HCT116 (cell line): ENCODE measurements around the gene ARTN. TPM values are rescaled to one million over a fixed set of nuclear protein-coding genes. Genes with fewer than 3 reads are reported as not detected.

Source experiments
- ATAC-seq: fragments of 200-7000 bp; cut with Tn5 transposase; 2 replicates; pipeline ENCODE4 v1.9.1; 2020; ENCODE audit warnings: mild to moderate bottlenecking, moderate library complexity
- BruUV-seq: library from RNA; stranded (reverse); fragments of 400-500 nt; replicated peaks from 2 replicates; lab custom pipeline; 2021; lab: Mats Ljungman, UMichigan
- CTCF ChIA-PET: fragments of 300-600 bp; sonication (Branson Sonifier 250); formaldehyde crosslinking; loops from one replicate; lab custom pipeline; 2021; ENCODE audit warnings: antibody characterized with exemption; lab: Charles Lee
- POLR2A ChIA-PET: fragments of 300-600, 350-600 bp; sonication (Branson Sonifier 250); formaldehyde crosslinking; loops from one replicate; lab custom pipeline; 2021; ENCODE audit warnings: antibody characterized with exemption; lab: Charles Lee
- RAD21 ChIA-PET, 2 experiments: fragments of 300-600 bp; sonication (Branson Sonifier 250); formaldehyde crosslinking; loops; one replicate each; lab custom pipeline; 2023; ENCODE audit warnings: low total read pairs in 2 of 2; ENCODE audit not compliant: uncharacterized antibody in 2 of 2, unreplicated experiment in 2 of 2, low non-redundant PET in 1 of 2; lab: Charles Lee
- DNase-seq: peaks from one replicate; pipeline ENCODE4 v3.0.0-alpha.2; 2010; ENCODE audit warnings: low read depth, low spot score
- H2AFZ ChIP-seq: fragments of 200-600 bp; shearing (Covaris generic), sonication (generic); 2 replicates; pipeline ENCODE4 v1.6.1; 2017; ENCODE audit warnings: low read depth, mixed run types, mixed read lengths, antibody characterized with exemption, low read length; ENCODE audit not compliant: poor library complexity, severe bottlenecking
- H3K27ac ChIP-seq: 2 replicates; pipeline ENCODE4 v1.5.1; 2012; ENCODE audit warnings: low read depth, low read length
- H3K27me3 ChIP-seq: fragments of 200-600 bp; sonication (generic); 2 replicates; pipeline ENCODE4 v1.6.1; 2016; ENCODE audit warnings: mixed run types, low read length, mixed read lengths; ENCODE audit not compliant: insufficient read depth
- H3K36me3 ChIP-seq, 2 experiments: fragments of 200-500 bp in 1 of 2; fragments of 200-600 bp in 1 of 2; sonication (Bioruptor generic) in 1 of 2; sonication (generic) in 1 of 2; 2 replicates each; pipeline versions ENCODE4 v1.5.1 to v1.6.1; 2014 to 2016; ENCODE audit warnings: low read length in 2 of 2, inconsistent platforms in 1 of 2, mixed read lengths in 1 of 2, mixed run types in 1 of 2; ENCODE audit not compliant: insufficient read depth in 2 of 2, control insufficient read depth in 1 of 2
- H3K4me1 ChIP-seq, 2 experiments: fragments of 200-600 bp in 1 of 2; sonication (generic) in 1 of 2; 2 replicates each; pipeline versions ENCODE4 v1.5.1 to v1.6.1; 2012 to 2017; ENCODE audit warnings: low read length in 2 of 2, inconsistent platforms in 1 of 2, mild to moderate bottlenecking in 1 of 2, mixed read lengths in 1 of 2, mixed run types in 1 of 2, moderate library complexity in 1 of 2; ENCODE audit not compliant: insufficient read depth in 2 of 2, control insufficient read depth in 1 of 2
- H3K4me2 ChIP-seq: fragments of 200-600 bp; sonication (generic); 2 replicates; pipeline ENCODE4 v1.6.1; 2017; ENCODE audit warnings: mixed run types, low read length, mixed read lengths
- H3K4me3 ChIP-seq, 2 experiments: fragments of 200-600 bp in 1 of 2; sonication (generic) in 1 of 2; replicated peaks in 1 of 2; 2 replicates each; pipeline ENCODE4 v1.5.1; 2011 to 2016; ENCODE audit warnings: low read length in 2 of 2, control low read depth in 1 of 2, low read depth in 1 of 2, mild to moderate bottlenecking in 1 of 2, mixed read lengths in 1 of 2, mixed run types in 1 of 2
- H3K79me2 ChIP-seq: fragments of 200-600 bp; sonication (generic); 2 replicates; pipeline ENCODE4 v1.6.1; 2017; ENCODE audit warnings: mild to moderate bottlenecking, mixed run types, low read length, moderate library complexity, mixed read lengths; ENCODE audit not compliant: insufficient read depth
- H3K9ac ChIP-seq: fragments of 200-600 bp; sonication (generic); 2 replicates; pipeline ENCODE4 v1.6.1; 2016; ENCODE audit warnings: low read length, mixed read lengths
- H3K9me2 ChIP-seq: fragments of 200-600 bp; sonication (generic), shearing (Covaris generic); 2 replicates; pipeline ENCODE4 v1.6.1; 2017; ENCODE audit warnings: mixed run types, mild to moderate bottlenecking, moderate library complexity; ENCODE audit not compliant: insufficient read depth
- H3K9me3 ChIP-seq, 2 experiments: fragments of 200-500 bp in 1 of 2; fragments of 200-600 bp in 1 of 2; sonication (Bioruptor generic) in 1 of 2; sonication (generic) in 1 of 2; 2 replicates each; pipeline ENCODE4 v1.6.1; 2014 to 2017; ENCODE audit warnings: low read length in 2 of 2, mixed read lengths in 2 of 2, inconsistent platforms in 1 of 2, low read depth in 1 of 2, mild to moderate bottlenecking in 1 of 2, mixed run types in 1 of 2, moderate library complexity in 1 of 2; ENCODE audit not compliant: control insufficient read depth in 1 of 2, insufficient read depth in 1 of 2
- H4K20me1 ChIP-seq: fragments of 200-600 bp; sonication (generic), shearing (Covaris generic); 2 replicates; pipeline ENCODE4 v1.6.1; 2017; ENCODE audit warnings: mixed run types, mild to moderate bottlenecking, moderate library complexity; ENCODE audit not compliant: insufficient read depth
- CEBPB ChIP-seq: IDR thresholded peaks from 2 replicates; pipeline ENCODE4 v1.6.1; 2012; ENCODE audit warnings: low read depth
- CTCF ChIP-seq, 3 experiments: fragments of 200-600 bp in 1 of 3; sonication (generic) in 1 of 3; IDR thresholded peaks in 2 of 3; conservative IDR thresholded peaks in 1 of 3; 2 replicates each; pipeline ENCODE4 v1.5.1; 2012 to 2017; ENCODE audit warnings: low read depth in 2 of 3, low read length in 2 of 3, antibody characterized with exemption in 1 of 3, borderline replicate concordance in 1 of 3, control low read depth in 1 of 3, mild to moderate bottlenecking in 1 of 3, mixed read lengths in 1 of 3, mixed run types in 1 of 3, moderate library complexity in 1 of 3; ENCODE audit not compliant: insufficient read depth in 1 of 3
- ELF1 ChIP-seq: IDR thresholded peaks from 2 replicates; pipeline ENCODE4 v1.6.1; 2012; ENCODE audit warnings: low read depth, borderline replicate concordance
- EZH2 ChIP-seq: fragments of 200-600 bp; sonication (generic); IDR thresholded peaks from 2 replicates; pipeline ENCODE4 v1.6.1; 2017; ENCODE audit warnings: antibody characterized with exemption, mixed run types
- EZH2phosphoT487 ChIP-seq: fragments of 200-600 bp; IDR thresholded peaks from 2 replicates; pipeline ENCODE4 v1.6.1; 2018; ENCODE audit warnings: antibody characterized with exemption, borderline replicate concordance
- JUND ChIP-seq: IDR thresholded peaks from 2 replicates; pipeline ENCODE4 v1.6.1; 2012
- POLR2A ChIP-seq: IDR thresholded peaks from 2 replicates; pipeline ENCODE4 v1.7.0; 2011; ENCODE audit warnings: borderline replicate concordance; ENCODE audit not compliant: insufficient read depth, insufficient read length; ENCODE audit errors: extremely low read depth
- POLR2AphosphoS5 ChIP-seq: IDR thresholded peaks from 2 replicates; pipeline ENCODE4 v1.6.1; 2011; ENCODE audit warnings: mild to moderate bottlenecking, low read depth, low read length, moderate library complexity
- REST ChIP-seq: IDR thresholded peaks from 2 replicates; pipeline ENCODE4 v1.6.1; 2012; ENCODE audit warnings: low read depth
- SIN3A ChIP-seq: IDR thresholded peaks from 2 replicates; pipeline ENCODE4 v1.6.1; 2012; ENCODE audit warnings: low read depth
- SP1 ChIP-seq: IDR thresholded peaks from 2 replicates; pipeline ENCODE4 v1.6.1; 2012; ENCODE audit warnings: low read depth
- YY1 ChIP-seq: IDR thresholded peaks from 2 replicates; pipeline ENCODE4 v1.6.1; 2011; ENCODE audit warnings: low read length, low read depth, moderate library complexity, mild to moderate bottlenecking; ENCODE audit not compliant: insufficient replicate concordance; ENCODE audit errors: extremely low read depth
- ZFX ChIP-seq: fragments of 450-650 bp; IDR thresholded peaks from 2 replicates; pipeline ENCODE4 v1.6.1; 2017
- ZNF274 ChIP-seq: fragments of 200-500 bp; sonication (Bioruptor generic); IDR thresholded peaks from 2 replicates; pipeline ENCODE4 v1.6.1; 2014; ENCODE audit warnings: mild to moderate bottlenecking, low read depth, low read length, inconsistent platforms
- intact Hi-C: fragments of 100-400 bp; cut with micrococcal nuclease; formaldehyde crosslinking; loops from 2 replicates; pipeline ENCODE4 v1.10.0; 2022
- total RNA-seq: library from RNA; stranded (reverse); gene quantifications from one replicate; pipeline ENCODE4 v1.2.1, GENCODE V29; 2021; ENCODE audit not compliant: unreplicated experiment

Gene ARTN
- total RNA-seq, 1 experiment from 2014 or later, result 36.4 TPM

GRCh38 chr1:43890815-43891214 lies 42.8 kb upstream of the ARTN start (continued):
- no peak for TF ChIP-seq REST

DNA sequence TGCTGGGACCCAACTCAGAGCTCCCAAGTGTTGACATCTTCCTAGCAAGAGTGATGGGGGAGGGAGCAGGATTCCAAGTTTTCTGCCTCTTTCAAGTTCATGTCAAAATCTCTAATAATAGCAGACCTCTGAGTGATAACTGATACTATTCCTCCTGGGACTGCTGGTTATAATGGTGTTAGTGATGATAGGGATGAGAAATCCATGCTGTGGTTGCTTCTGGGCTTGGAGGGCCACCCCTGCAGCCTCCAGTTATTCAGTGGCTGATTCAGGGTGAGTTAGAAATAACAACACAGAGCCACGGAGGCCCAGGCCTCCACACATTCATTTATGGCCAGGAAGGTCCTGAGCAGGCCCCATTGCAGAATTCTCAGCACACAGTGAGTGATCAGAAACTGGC lies 40.6 kb upstream of the ARTN start:
- CTCF ChIA-PET, result no interaction called here
- BruUV-seq, result no TSS peak
- TF ChIP-seq SP1, result no peak
- TF ChIP-seq CTCF (IDR thresholded peaks at IDR 0.05 in 2 of 3, conservative IDR thresholded peaks at IDR 0.05 in 1 of 3; ENCODE audit: borderline replicate concordance in 1 of 3, insufficient read depth in 1 of 3, low read depth in 2 of 3, low read length in 2 of 3), result no peak
- TF ChIP-seq EZH2phosphoT487, result no peak
- no peak for TF ChIP-seq POLR2A
- no peak for TF ChIP-seq REST
- no peak for TF ChIP-seq YY1
- no peak for TF ChIP-seq EZH2
- no peak for TF ChIP-seq POLR2AphosphoS5
- TF ChIP-seq ZNF274, result no peak
- TF ChIP-seq CEBPB, result no peak
- TF ChIP-seq ELF1, result no peak
- no peak for TF ChIP-seq SIN3A
- TF ChIP-seq JUND, result no peak
- TF ChIP-seq ZFX, result no peak

More for the DNA sequence above, 40.6 kb upstream of the ARTN start:
- intact Hi-C loops, result no loop called here
- Histone ChIP-seq H3K9me2 (no peaks in the 10 kb centered on the region), H3K27me3 (no peaks in the 10 kb centered on the region), H3K9me3 (no peaks in the 10 kb centered on the region), H3K27ac (no peak overlapping the region), H2AFZ (no peak overlapping the region), H3K9ac (no peak overlapping the region), H4K20me1 (no peaks in the 10 kb centered on the region), H3K4me2 (no peak overlapping the region), H3K79me2 (no peaks in the 10 kb centered on the region), H3K36me3 (no peaks in the 10 kb centered on the region), H3K4me1 (peaks cover 8 to 14% of the 10 kb centered on the region in 2 experiments; a peak in 3 of 4 replicates), H3K4me3 (no peak overlapping the region)
- DNase-seq, result no peak
- ChIA-PET RAD21 (no interaction called here), POLR2A (no interaction called here)
- ATAC-seq, result no peak
